ENCODE measurements around the gene FSHR. TPM values are rescaled to one million over a fixed set of nuclear protein-coding genes. Genes with fewer than 3 reads are reported as not detected.

Gene FSHR
- total and polyA plus RNA-seq, 12 donors = 0.17 to 0.47 (median 0.21) TPM; not detected in 6

DNA sequence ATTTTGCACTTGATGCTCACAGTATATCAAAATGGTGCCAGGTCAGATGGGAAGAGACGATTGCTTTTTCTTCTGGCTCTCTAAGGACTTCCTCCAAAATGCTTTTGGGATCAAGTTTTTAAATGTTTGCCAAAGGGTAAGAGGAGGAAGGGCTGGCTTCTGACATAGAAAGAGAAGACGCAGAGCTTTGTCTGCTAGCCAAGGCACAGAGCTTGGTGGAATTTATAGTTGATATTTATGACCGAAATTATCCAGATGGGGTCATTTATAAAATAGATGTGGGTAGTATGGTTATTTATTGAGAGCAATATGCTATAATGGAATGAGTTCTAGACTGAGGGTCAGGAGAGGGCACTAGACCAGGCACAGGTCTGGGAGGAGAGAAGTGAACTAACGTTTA, 193.3 kb downstream of the FSHR start:
- intact Hi-C loops (cut with DNase I) = no loop called here
- Histone ChIP-seq H3K4me3 (no peak overlapping the region), H3K27ac (no peak overlapping the region), H3K9me3 (no peaks in the 10 kb centered on the region), H3K36me3 (no peaks in the 10 kb centered on the region), H3K4me1 (no peaks in the 10 kb centered on the region), H3K27me3 (peaks cover 0 to 11% (median 0%) of the 10 kb centered on the region in 7 donors)
- DNase-seq (no peak), ATAC-seq (no peak)
- TF ChIP-seq, protein P1, sequence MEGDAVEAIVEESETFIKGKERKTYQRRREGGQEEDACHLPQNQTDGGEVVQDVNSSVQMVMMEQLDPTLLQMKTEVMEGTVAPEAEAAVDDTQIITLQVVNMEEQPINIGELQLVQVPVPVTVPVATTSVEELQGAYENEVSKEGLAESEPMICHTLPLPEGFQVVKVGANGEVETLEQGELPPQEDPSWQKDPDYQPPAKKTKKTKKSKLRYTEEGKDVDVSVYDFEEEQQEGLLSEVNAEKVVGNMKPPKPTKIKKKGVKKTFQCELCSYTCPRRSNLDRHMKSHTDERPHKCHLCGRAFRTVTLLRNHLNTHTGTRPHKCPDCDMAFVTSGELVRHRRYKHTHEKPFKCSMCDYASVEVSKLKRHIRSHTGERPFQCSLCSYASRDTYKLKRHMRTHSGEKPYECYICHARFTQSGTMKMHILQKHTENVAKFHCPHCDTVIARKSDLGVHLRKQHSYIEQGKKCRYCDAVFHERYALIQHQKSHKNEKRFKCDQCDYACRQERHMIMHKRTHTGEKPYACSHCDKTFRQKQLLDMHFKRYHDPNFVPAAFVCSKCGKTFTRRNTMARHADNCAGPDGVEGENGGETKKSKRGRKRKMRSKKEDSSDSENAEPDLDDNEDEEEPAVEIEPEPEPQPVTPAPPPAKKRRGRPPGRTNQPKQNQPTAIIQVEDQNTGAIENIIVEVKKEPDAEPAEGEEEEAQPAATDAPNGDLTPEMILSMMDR (IDR thresholded peaks at IDR 0.05) = no peak
- WGBS, 2 donors = 60 to 74% methylated on average over 4 of the region's 4 CpGs

GRCh38 chr2:48954935-48955334, 199.4 kb downstream of the FSHR start:
- ATAC-seq = no peak
- no peaks in the 10 kb centered on the region for H3K4me1 ChIP-seq
- no peaks in the 10 kb centered on the region for H3K36me3 ChIP-seq
- no peak for DNase-seq
- peaks cover 0 to 2% (median 0%) of the 10 kb centered on the region in 7 donors for H3K27me3 ChIP-seq
- no peak overlapping the region for H3K4me3 ChIP-seq
- intact Hi-C loops (cut with DNase I) = loop anchor here in 1 of 10 donors (10.0 kb wide), 1 partner anchor 380 kb away; no protein-coding TSS in a partner anchor
- TF ChIP-seq, protein P1 (IDR thresholded peaks at IDR 0.05) = no peak
- no peak overlapping the region for H3K27ac ChIP-seq
- H3K9me3 ChIP-seq = no peaks in the 10 kb centered on the region

DNA sequence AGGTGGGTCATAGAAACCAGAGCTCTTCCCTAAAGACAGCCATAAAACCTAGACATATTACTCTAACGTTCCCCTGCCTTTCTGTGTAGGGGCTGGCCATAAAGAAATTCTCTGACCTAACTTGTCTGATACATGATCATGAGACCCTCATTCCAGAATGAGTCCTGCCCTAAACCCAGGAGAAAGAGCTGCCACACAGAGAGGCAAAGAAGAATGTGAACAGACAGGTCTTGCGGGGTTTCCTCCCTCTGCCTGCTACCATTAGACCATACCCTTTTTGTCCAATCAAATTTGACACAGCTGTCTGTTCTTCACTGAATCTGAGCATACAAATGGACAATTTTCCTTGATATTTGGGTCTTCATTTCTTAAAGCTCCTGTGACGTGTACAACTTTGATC, 200.0 kb downstream of the FSHR start:
- no peak for DNase-seq
- Histone ChIP-seq H3K4me3 (no peak overlapping the region), H3K27ac (no peak overlapping the region), H3K36me3 (no peaks in the 10 kb centered on the region), H3K27me3 (no peaks in the 10 kb centered on the region), H3K9me3 (no peaks in the 10 kb centered on the region), H3K4me1 (no peaks in the 10 kb centered on the region)
- WGBS, 2 donors = 88 to 98% methylated on average over 3 of the region's 3 CpGs
- no peak for ATAC-seq
- intact Hi-C loops (cut with DNase I) = loop anchor here in 1 of 10 donors (10.0 kb wide), 1 partner anchor 380 kb away; no protein-coding TSS in a partner anchor
- TF ChIP-seq, protein P1 (IDR thresholded peaks at IDR 0.05) = no peak

DNA sequence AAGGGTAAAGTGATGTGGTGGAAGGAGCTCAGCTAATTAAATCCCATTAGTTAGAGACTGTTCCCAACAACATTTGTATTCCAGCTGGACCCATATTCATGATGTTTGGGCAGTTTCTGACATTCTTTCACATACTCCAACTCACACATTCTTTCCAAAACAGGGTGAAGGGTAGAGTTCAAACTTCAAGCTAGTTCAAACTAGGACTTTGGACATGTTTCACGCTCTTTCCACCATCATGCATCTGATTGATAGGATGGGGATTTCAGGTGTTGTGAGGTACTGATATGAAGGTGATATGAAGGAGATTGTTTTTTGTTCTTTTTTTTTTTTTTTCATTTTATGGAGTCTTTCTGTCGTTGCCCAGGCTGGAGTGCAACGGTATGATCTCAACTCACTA, 201.7 kb downstream of the FSHR start:
- 90 to 94% methylated on average over 3 of the region's 3 CpGs for WGBS, 2 donors
- DNase-seq (no peak), ATAC-seq (no peak)
- Histone ChIP-seq H3K27ac (no peak overlapping the region), H3K27me3 (no peaks in the 10 kb centered on the region), H3K36me3 (no peaks in the 10 kb centered on the region), H3K4me3 (no peak overlapping the region), H3K9me3 (no peaks in the 10 kb centered on the region), H3K4me1 (peaks cover 0 to 3% (median 0%) of the 10 kb centered on the region in 9 donors)
- TF ChIP-seq, protein P1 (IDR thresholded peaks at IDR 0.05) = no peak
- intact Hi-C loops (cut with DNase I) = loop anchor here in 1 of 10 donors (10.0 kb wide), 1 partner anchor 382 kb away; no protein-coding TSS in a partner anchor

All from heart right ventricle (tissue), 16 donors.